ENCODE data around the gene SRPK2.

DNA sequence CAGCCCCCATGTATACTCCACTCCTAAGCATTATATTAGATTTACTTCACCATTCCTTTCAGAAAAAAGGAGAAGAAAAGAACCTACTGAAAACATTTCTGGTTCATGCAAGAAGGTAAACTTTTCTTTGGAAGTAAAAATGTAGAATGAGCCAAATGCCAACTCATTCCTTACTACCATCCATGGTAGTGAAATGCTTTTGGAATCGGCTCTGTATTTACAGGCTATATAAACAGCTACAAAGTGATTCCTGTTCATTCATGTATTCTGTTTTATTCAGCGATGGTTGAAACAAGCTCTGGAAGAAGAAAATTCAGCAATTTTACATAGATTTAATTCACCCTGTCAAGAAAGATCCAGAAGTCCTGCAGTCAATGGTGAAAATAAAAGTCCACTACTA is 283.1 kb downstream of the SRPK2 start:
- TF ChIP-seq TAF1 (IDR thresholded peaks at IDR 0.05; ENCODE audit: low read depth, low read length) (no peak), POLR2A (IDR thresholded peaks at IDR 0.05; ENCODE audit: low read depth, low read length) (no peak), POLR2AphosphoS5 (IDR thresholded peaks at IDR 0.05; ENCODE audit: low read depth, low read length) (no peak)
